GM12874 (cell line): ENCODE results near the gene KRT6B.

ENCODE experiments used
- CTCF ChIP-seq: IDR thresholded peaks from 2 replicates; pipeline ENCODE4 v1.5.1; 2011; ENCODE audit warnings: low read depth, mild to moderate bottlenecking, control low read depth, low read length, moderate library complexity; ENCODE audit not compliant: insufficient read depth

The KRT6B gene

GRCh38 chr12:52442600-52443061 is 9.3 kb downstream of the KRT6B start:
- no peak for TF ChIP-seq CTCF

- TF ChIP-seq CTCF = no peak
Measured at GRCh38 chr12:52441320-52441911, 10.5 kb downstream of the KRT6B start.

- TF ChIP-seq CTCF = no peak
Measured at GRCh38 chr12:52440821-52441319, 11.1 kb downstream of the KRT6B start.

- TF ChIP-seq CTCF = no peak
Measured at GRCh38 chr12:52439845-52440244, 12.1 kb downstream of the KRT6B start.

GRCh38 chr12:52439420-52439819 is 12.5 kb downstream of the KRT6B start:
- no peak for TF ChIP-seq CTCF

GRCh38 chr12:52438305-52439301 is 13.3 kb downstream of the KRT6B start:
- TF ChIP-seq CTCF = no peak

- no peak for TF ChIP-seq CTCF
Measured at GRCh38 chr12:52437508-52437907, 14.4 kb downstream of the KRT6B start.
